Measurements from ENCODE around the gene FGF4.

DNA sequence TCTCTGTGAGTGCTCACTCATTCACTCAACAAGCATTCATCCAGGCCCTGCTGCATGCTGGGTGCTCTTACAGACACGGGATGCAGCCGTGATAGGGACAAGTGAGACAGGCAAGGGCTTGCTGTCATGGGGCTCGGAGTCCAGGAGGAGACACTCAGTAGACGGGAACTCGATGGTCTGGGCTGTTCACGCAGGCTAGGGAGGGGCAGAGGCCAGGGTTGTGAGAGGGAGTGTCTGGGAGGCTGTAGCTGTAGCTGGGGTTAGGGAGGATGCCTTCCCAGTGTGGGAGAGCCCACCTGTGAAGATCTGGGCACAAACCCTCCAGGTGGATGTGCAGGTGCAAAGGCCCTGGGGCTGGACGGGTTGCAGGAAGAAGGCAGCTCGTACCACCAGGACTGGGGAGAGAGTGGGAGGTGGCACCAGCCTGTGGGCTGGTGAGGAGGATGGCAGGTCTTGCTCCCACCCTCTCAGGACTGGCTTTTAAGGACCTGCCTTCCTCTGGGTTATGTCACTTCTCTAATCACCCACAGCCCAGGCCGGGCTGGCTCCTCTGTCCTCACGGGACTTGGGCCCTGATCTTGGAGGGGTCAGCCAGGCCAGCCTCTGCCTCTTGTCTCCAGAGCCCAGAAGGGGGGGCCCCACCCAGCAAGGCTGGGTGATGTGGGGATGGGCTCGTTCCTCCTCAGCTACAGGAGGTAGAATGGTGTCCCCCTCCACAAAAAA, 24.1 kb downstream of the FGF4 start:
- TF ChIP-seq, protein P1, sequence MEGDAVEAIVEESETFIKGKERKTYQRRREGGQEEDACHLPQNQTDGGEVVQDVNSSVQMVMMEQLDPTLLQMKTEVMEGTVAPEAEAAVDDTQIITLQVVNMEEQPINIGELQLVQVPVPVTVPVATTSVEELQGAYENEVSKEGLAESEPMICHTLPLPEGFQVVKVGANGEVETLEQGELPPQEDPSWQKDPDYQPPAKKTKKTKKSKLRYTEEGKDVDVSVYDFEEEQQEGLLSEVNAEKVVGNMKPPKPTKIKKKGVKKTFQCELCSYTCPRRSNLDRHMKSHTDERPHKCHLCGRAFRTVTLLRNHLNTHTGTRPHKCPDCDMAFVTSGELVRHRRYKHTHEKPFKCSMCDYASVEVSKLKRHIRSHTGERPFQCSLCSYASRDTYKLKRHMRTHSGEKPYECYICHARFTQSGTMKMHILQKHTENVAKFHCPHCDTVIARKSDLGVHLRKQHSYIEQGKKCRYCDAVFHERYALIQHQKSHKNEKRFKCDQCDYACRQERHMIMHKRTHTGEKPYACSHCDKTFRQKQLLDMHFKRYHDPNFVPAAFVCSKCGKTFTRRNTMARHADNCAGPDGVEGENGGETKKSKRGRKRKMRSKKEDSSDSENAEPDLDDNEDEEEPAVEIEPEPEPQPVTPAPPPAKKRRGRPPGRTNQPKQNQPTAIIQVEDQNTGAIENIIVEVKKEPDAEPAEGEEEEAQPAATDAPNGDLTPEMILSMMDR (IDR thresholded peaks at IDR 0.05; ENCODE audit: insufficient read depth, low read length, poor library complexity, severe bottlenecking), result no peak
- TF ChIP-seq EZH2phosphoT487 (conservative IDR thresholded peaks at IDR 0.05; ENCODE audit: low read length), result no peak

Measured in SU-DHL-6 (cell line).